SU-DHL-6 (cell line): ENCODE measurements around the gene MGAT4D.

Source experiments
- H2AFZ ChIP-seq: fragments of 200-600 bp; sonication (generic); 2 replicates; pipeline ENCODE4 v1.6.1; 2014; ENCODE audit warnings: low read depth, mild to moderate bottlenecking, moderate library complexity, mixed read lengths, antibody characterized with exemption, low read length; ENCODE audit not compliant: severe bottlenecking
- H3F3A ChIP-seq: fragments of 200-600 bp; shearing (Covaris generic); 2 replicates; pipeline ENCODE4 v1.6.0; 2016; ENCODE audit warnings: antibody characterized with exemption, mild to moderate bottlenecking; ENCODE audit not compliant: insufficient read depth
- H3K27ac ChIP-seq: fragments of 200-600 bp; sonication (generic); 2 replicates; pipeline ENCODE4 v1.5.1; 2016; ENCODE audit warnings: low read depth, mild to moderate bottlenecking, low read length, moderate library complexity, mixed read lengths
- H3K27me3 ChIP-seq: fragments of 200-600 bp; sonication (generic), shearing (Covaris generic); 2 replicates; pipeline ENCODE4 v1.6.0; 2014; ENCODE audit warnings: mild to moderate bottlenecking, low read length
- H3K36me3 ChIP-seq: fragments of 200-600 bp; sonication (generic); 2 replicates; pipeline ENCODE4 v1.6.1; 2014; ENCODE audit warnings: mild to moderate bottlenecking, low read length, mixed read lengths
- H3K4me2 ChIP-seq: fragments of 300-600, 200-600 bp; shearing (Covaris generic), sonication (generic); 2 replicates; pipeline ENCODE4 v1.6.0; 2014; ENCODE audit warnings: low read length, low read depth, mild to moderate bottlenecking; ENCODE audit not compliant: poor library complexity, severe bottlenecking
- H3K4me3 ChIP-seq: fragments of 200-600 bp; sonication (generic); 2 replicates; pipeline ENCODE4 v1.5.1; 2014; ENCODE audit warnings: antibody characterized with exemption, low read length, mild to moderate bottlenecking, mixed read lengths; ENCODE audit not compliant: insufficient read depth, poor library complexity, severe bottlenecking
- H3K79me2 ChIP-seq: fragments of 200-600 bp; sonication (generic); 2 replicates; pipeline ENCODE4 v1.6.1; 2014; ENCODE audit warnings: mild to moderate bottlenecking, low read length, moderate library complexity; ENCODE audit not compliant: insufficient read depth
- H3K9ac ChIP-seq: fragments of 200-600 bp; sonication (generic); 2 replicates; pipeline ENCODE4 v1.7.0; 2014; ENCODE audit warnings: mild to moderate bottlenecking, low read length
- H3K9me2 ChIP-seq: fragments of 200-600 bp; sonication (generic); replicated peaks from 2 replicates; pipeline ENCODE4 v1.6.1; 2014; ENCODE audit warnings: low read length; ENCODE audit not compliant: insufficient read depth
- H3K9me3 ChIP-seq: fragments of 200-600 bp; sonication (generic); 2 replicates; pipeline ENCODE4 v1.6.1; 2014; ENCODE audit warnings: low read length, mixed read lengths; ENCODE audit not compliant: insufficient read depth
- H4K20me1 ChIP-seq: fragments of 200-600 bp; sonication (generic); 2 replicates; pipeline ENCODE4 v1.6.1; 2014; ENCODE audit warnings: low read depth, mild to moderate bottlenecking, antibody characterized with exemption, low read length, moderate library complexity, mixed read lengths
- EZH2phosphoT487 ChIP-seq: fragments of 200-600 bp; sonication (generic), shearing (Covaris generic); conservative IDR thresholded peaks from 2 replicates; pipeline ENCODE4 v1.6.1; 2018; ENCODE audit warnings: mild to moderate bottlenecking, antibody characterized with exemption, low read length, moderate library complexity, mixed read lengths
- TF ChIP-seq, protein P1 (sequence below): fragments of 200-600 bp; sonication (generic); IDR thresholded peaks from one replicate; pipeline ENCODE4 v1.5.1; 2017; ENCODE audit warnings: antibody characterized with exemption, mild to moderate bottlenecking, low read length, moderate library complexity; ENCODE audit not compliant: insufficient read depth, poor library complexity, severe bottlenecking

MGAT4D gene

DNA sequence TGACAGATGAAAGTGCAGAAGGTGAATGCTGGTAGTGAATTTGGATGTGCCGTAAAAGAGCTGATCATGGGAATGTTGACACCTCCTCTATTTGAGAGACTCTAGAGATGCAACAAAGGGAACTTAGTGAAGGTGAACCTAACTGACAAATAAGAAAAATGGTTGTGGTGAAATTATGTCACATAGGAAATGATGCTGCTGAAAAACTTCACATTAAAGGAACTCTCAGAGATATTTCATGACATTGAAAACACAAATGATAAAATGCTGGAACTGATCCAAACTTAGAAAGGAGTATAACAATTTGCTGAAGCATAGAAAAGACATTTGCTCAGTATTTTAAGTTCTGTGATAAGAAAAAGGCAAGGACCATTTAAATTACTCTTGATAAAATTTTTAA lies 31.9 kb downstream of the MGAT4D start:
- no peak overlapping the region for H3K27ac ChIP-seq
- no peak overlapping the region for H2AFZ ChIP-seq
- H4K20me1 ChIP-seq: no peaks in the 10 kb centered on the region
- no peaks in the 10 kb centered on the region for H3K9me2 ChIP-seq
- H3K9ac ChIP-seq: no peak overlapping the region
- no peak for TF ChIP-seq EZH2phosphoT487
- TF ChIP-seq, protein P1, sequence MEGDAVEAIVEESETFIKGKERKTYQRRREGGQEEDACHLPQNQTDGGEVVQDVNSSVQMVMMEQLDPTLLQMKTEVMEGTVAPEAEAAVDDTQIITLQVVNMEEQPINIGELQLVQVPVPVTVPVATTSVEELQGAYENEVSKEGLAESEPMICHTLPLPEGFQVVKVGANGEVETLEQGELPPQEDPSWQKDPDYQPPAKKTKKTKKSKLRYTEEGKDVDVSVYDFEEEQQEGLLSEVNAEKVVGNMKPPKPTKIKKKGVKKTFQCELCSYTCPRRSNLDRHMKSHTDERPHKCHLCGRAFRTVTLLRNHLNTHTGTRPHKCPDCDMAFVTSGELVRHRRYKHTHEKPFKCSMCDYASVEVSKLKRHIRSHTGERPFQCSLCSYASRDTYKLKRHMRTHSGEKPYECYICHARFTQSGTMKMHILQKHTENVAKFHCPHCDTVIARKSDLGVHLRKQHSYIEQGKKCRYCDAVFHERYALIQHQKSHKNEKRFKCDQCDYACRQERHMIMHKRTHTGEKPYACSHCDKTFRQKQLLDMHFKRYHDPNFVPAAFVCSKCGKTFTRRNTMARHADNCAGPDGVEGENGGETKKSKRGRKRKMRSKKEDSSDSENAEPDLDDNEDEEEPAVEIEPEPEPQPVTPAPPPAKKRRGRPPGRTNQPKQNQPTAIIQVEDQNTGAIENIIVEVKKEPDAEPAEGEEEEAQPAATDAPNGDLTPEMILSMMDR: no peak
- H3K36me3 ChIP-seq: no peaks in the 10 kb centered on the region
- no peaks in the 10 kb centered on the region for H3K27me3 ChIP-seq
- no peaks in the 10 kb centered on the region for H3K79me2 ChIP-seq
- H3K4me3 ChIP-seq: no peak overlapping the region
- H3F3A ChIP-seq: no peaks in the 10 kb centered on the region
- no peak overlapping the region for H3K4me2 ChIP-seq
- H3K9me3 ChIP-seq: no peaks in the 10 kb centered on the region

DNA sequence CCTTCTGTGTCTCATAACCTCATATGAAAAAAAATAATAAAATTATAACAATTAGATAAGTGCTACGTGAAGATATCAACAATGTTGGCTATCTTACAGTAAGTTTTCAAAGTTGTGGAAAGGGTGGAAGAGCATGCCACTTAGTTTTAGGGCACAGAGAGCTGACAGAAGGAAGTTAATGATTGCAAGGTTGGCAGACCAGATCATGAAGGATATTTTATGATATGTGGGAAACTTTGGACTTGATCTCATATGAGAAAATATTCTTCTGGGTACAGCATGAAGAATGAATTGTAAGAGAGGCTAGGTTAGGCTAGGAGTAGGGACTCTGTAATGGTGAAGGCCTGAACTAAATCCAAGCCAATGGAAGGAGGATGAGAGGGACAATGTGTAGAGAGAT lies 34.5 kb downstream of the MGAT4D start:
- H3F3A ChIP-seq: no peaks in the 10 kb centered on the region
- H2AFZ ChIP-seq: no peak overlapping the region
- no peak overlapping the region for H3K9ac ChIP-seq
- no peak for TF ChIP-seq EZH2phosphoT487
- TF ChIP-seq, protein P1: no peak
- no peak overlapping the region for H3K4me2 ChIP-seq
- H3K79me2 ChIP-seq: no peaks in the 10 kb centered on the region
- no peak overlapping the region for H3K27ac ChIP-seq
- H3K9me2 ChIP-seq: no peaks in the 10 kb centered on the region
- no peaks in the 10 kb centered on the region for H3K9me3 ChIP-seq
- H4K20me1 ChIP-seq: no peaks in the 10 kb centered on the region
- H3K4me3 ChIP-seq: no peak overlapping the region
- H3K36me3 ChIP-seq: no peaks in the 10 kb centered on the region
- H3K27me3 ChIP-seq: no peaks in the 10 kb centered on the region

DNA sequence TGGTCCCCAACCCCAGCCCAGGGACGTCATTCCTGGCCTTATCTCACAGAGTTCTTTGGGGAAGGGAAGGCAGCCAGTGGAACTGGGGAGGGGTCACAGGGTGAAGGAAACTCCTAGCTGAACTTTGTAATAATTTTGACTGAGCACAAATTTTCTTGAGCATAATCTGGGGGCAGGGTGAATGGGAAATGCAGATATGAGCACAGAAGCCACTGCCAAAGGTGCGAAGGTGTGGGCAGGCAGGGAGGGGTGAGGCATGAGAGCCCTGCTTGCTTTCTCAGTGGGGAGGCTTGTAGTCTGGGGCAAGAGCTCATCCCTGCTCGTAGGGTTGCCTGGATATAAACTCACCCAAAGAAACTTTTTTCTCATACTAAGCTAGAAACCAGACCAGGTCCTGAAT lies 34.9 kb downstream of the MGAT4D start:
- Histone ChIP-seq H4K20me1 (no peaks in the 10 kb centered on the region), H3K4me3 (no peak overlapping the region)
- TF ChIP-seq, protein P1: no peak
- no peak for TF ChIP-seq EZH2phosphoT487

More for the DNA sequence above, 34.9 kb downstream of the MGAT4D start:
- Histone ChIP-seq H2AFZ (no peak overlapping the region), H3F3A (no peaks in the 10 kb centered on the region), H3K9ac (no peak overlapping the region), H3K27me3 (no peaks in the 10 kb centered on the region), H3K36me3 (no peaks in the 10 kb centered on the region), H3K79me2 (no peaks in the 10 kb centered on the region), H3K4me2 (no peak overlapping the region), H3K9me3 (no peaks in the 10 kb centered on the region), H3K9me2 (no peaks in the 10 kb centered on the region), H3K27ac (no peak overlapping the region)
